ENCODE results near the gene SLC15A4. TPM values are rescaled to one million over a fixed set of nuclear protein-coding genes. Genes with fewer than 3 reads are reported as not detected.

SLC15A4 gene
- total RNA-seq, 1 experiment from 2014 or later, result 20.6 TPM

DNA sequence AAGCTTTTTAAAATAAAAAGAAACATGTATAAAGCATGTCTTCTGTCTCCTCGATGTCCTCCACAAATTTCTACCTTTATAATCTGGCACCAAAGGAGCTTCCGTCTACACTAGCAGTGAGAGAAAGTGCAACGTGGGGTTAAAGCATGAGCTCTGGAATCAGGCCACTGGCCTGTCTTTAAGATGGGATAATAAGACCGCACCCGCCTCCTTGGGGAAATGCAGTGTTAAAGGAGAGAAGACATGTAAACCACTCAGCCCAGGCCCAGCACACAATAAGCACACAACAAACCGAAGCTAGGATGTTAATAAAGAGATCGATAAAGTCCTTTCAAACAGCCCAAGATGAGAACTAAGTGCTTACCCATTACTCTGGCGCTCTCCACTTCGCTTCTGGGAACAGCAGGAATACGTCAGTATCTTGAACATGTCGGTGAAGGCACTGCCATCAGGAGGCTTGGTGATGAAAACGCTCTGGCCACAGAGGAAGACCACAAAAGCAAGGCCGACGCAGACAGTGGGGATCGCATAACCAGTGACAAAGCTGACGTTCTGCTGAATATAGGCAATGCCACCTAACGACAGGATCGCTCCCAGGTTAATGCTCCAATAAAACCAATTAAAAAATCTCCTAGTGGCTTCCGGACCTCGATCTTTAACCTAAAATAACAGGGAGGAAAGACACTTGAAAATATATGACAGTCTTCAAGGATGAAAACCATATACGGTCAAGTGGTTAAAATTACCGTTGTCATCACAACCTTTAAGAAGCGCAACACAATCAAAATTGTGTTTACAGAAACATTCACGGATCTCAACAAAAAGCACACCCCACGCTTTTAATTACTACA is 9.1 kb downstream of the SLC15A4 start:
- Histone ChIP-seq H3K4me2 (ENCODE audit: low read length) (no peak overlapping the region), H3K4me3 (replicated peaks in 1 of 2; ENCODE audit: low read depth in 1 of 2, low read length in 2 of 2) (no peak overlapping the region), H3K9me2 (ENCODE audit: insufficient read depth) (no peaks in the 10 kb centered on the region), H3K27me3 (ENCODE audit: insufficient read depth, low read length) (no peaks in the 10 kb centered on the region), H3K9me3 (ENCODE audit: control insufficient read depth in 1 of 2, insufficient read depth in 1 of 2, low read depth in 1 of 2, low read length in 2 of 2) (no peaks in the 10 kb centered on the region), H3K27ac (ENCODE audit: low read depth, low read length) (no peak overlapping the region), H3K36me3 (ENCODE audit: control insufficient read depth in 1 of 2, insufficient read depth in 2 of 2, low read length in 2 of 2) (peaks cover 5 to 10% of the 10 kb centered on the region in 2 experiments; a peak in 2 of 4 replicates), H4K20me1 (ENCODE audit: insufficient read depth) (no peaks in the 10 kb centered on the region), H3K9ac (ENCODE audit: low read length) (no peak overlapping the region), H2AFZ (ENCODE audit: low read depth, low read length, poor library complexity, severe bottlenecking) (no peak overlapping the region), H3K79me2 (ENCODE audit: insufficient read depth, low read length) (peaks cover 98% of the 10 kb centered on the region), H3K4me1 (ENCODE audit: control insufficient read depth in 1 of 2, insufficient read depth in 2 of 2, low read length in 2 of 2) (no peaks in the 10 kb centered on the region)
- no TSS peak for BruUV-seq (replicated peaks)
- intact Hi-C loops (cut with micrococcal nuclease), result no loop called here
- TF ChIP-seq ELF1 (IDR thresholded peaks at IDR 0.05; ENCODE audit: borderline replicate concordance, low read depth), result no peak
- TF ChIP-seq POLR2A (IDR thresholded peaks at IDR 0.05; ENCODE audit: borderline replicate concordance, extremely low read depth, insufficient read depth, insufficient read length), result no peak
- no peak for TF ChIP-seq SRF (IDR thresholded peaks at IDR 0.05; ENCODE audit: low read depth)
- ChIA-PET POLR2A (no interaction called here), CTCF (no interaction called here), RAD21 (ENCODE audit: low non-redundant PET in 1 of 2, low total read pairs in 2 of 2, uncharacterized antibody in 2 of 2, unreplicated experiment in 2 of 2) (no interaction called here)
- ATAC-seq (no peak), DNase-seq (ENCODE audit: low read depth, low spot score) (no peak)

DNA sequence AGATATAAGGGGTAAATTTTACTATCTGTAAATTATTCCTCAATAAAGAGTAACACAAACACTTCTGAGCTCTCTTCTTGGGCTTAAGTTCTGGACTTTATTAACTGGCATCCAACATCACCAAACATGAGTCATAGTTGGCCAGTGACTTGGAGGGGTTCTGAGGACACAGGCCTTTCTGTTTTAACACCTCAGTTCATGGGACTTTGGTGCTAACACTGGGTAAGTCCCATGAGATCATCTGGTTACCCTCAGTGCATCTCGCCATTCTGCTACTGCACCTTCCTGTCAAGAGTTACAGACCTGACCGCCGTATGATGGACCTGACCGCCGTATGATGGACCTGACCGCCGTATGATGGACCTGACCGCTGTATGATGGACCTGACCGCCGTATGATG is 9.9 kb downstream of the SLC15A4 start:
- DNase-seq (ENCODE audit: low read depth, low spot score) (no peak), ATAC-seq (no peak)
- Histone ChIP-seq H3K36me3 (ENCODE audit: control insufficient read depth in 1 of 2, insufficient read depth in 2 of 2, low read length in 2 of 2) (peaks cover 5 to 10% of the 10 kb centered on the region in 2 experiments; a peak in 2 of 4 replicates), H3K9me3 (ENCODE audit: control insufficient read depth in 1 of 2, insufficient read depth in 1 of 2, low read depth in 1 of 2, low read length in 2 of 2) (no peaks in the 10 kb centered on the region), H3K4me2 (ENCODE audit: low read length) (no peak overlapping the region), H2AFZ (ENCODE audit: low read depth, low read length, poor library complexity, severe bottlenecking) (no peak overlapping the region), H3K27me3 (ENCODE audit: insufficient read depth, low read length) (no peaks in the 10 kb centered on the region), H3K4me1 (ENCODE audit: control insufficient read depth in 1 of 2, insufficient read depth in 2 of 2, low read length in 2 of 2) (no peaks in the 10 kb centered on the region), H3K27ac (ENCODE audit: low read depth, low read length) (no peak overlapping the region), H4K20me1 (ENCODE audit: insufficient read depth) (no peaks in the 10 kb centered on the region), H3K9me2 (ENCODE audit: insufficient read depth) (no peaks in the 10 kb centered on the region), H3K4me3 (replicated peaks in 1 of 2; ENCODE audit: low read depth in 1 of 2, low read length in 2 of 2) (no peak overlapping the region), H3K9ac (ENCODE audit: low read length) (no peak overlapping the region), H3K79me2 (ENCODE audit: insufficient read depth, low read length) (peaks cover 98% of the 10 kb centered on the region)
- no TSS peak for BruUV-seq (replicated peaks)
- ChIA-PET POLR2A (no interaction called here), CTCF (no interaction called here), RAD21 (ENCODE audit: low non-redundant PET in 1 of 2, low total read pairs in 2 of 2, uncharacterized antibody in 2 of 2, unreplicated experiment in 2 of 2) (no interaction called here)
- intact Hi-C loops (cut with micrococcal nuclease), result no loop called here
- TF ChIP-seq POLR2AphosphoS5 (IDR thresholded peaks at IDR 0.05; ENCODE audit: low read depth, low read length) (no peak), CBX3 (IDR thresholded peaks at IDR 0.05; ENCODE audit: low read depth) (no peak), SRF (IDR thresholded peaks at IDR 0.05; ENCODE audit: low read depth) (no peak), SP1 (IDR thresholded peaks at IDR 0.05; ENCODE audit: low read depth) (no peak), ELF1 (IDR thresholded peaks at IDR 0.05; ENCODE audit: borderline replicate concordance, low read depth) (no peak), YY1 (IDR thresholded peaks at IDR 0.05; ENCODE audit: extremely low read depth, insufficient replicate concordance, low read depth, low read length) (no peak), EZH2phosphoT487 (IDR thresholded peaks at IDR 0.05; ENCODE audit: borderline replicate concordance) (no peak), EGR1 (IDR thresholded peaks at IDR 0.05; ENCODE audit: low read depth) (no peak), JUND (IDR thresholded peaks at IDR 0.05) (no peak), FOSL1 (IDR thresholded peaks at IDR 0.05; ENCODE audit: low read depth) (no peak)
- TF ChIP-seq, protein P1, sequence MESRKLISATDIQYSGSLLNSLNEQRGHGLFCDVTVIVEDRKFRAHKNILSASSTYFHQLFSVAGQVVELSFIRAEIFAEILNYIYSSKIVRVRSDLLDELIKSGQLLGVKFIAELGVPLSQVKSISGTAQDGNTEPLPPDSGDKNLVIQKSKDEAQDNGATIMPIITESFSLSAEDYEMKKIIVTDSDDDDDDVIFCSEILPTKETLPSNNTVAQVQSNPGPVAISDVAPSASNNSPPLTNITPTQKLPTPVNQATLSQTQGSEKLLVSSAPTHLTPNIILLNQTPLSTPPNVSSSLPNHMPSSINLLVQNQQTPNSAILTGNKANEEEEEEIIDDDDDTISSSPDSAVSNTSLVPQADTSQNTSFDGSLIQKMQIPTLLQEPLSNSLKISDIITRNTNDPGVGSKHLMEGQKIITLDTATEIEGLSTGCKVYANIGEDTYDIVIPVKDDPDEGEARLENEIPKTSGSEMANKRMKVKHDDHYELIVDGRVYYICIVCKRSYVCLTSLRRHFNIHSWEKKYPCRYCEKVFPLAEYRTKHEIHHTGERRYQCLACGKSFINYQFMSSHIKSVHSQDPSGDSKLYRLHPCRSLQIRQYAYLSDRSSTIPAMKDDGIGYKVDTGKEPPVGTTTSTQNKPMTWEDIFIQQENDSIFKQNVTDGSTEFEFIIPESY (IDR thresholded peaks at IDR 0.05; ENCODE audit: extremely low read depth, insufficient replicate concordance, low read length), result no peak
- TF ChIP-seq, protein P2, sequence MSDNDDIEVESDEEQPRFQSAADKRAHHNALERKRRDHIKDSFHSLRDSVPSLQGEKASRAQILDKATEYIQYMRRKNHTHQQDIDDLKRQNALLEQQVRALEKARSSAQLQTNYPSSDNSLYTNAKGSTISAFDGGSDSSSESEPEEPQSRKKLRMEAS (IDR thresholded peaks at IDR 0.05), result no peak
- TF ChIP-seq, protein P3, sequence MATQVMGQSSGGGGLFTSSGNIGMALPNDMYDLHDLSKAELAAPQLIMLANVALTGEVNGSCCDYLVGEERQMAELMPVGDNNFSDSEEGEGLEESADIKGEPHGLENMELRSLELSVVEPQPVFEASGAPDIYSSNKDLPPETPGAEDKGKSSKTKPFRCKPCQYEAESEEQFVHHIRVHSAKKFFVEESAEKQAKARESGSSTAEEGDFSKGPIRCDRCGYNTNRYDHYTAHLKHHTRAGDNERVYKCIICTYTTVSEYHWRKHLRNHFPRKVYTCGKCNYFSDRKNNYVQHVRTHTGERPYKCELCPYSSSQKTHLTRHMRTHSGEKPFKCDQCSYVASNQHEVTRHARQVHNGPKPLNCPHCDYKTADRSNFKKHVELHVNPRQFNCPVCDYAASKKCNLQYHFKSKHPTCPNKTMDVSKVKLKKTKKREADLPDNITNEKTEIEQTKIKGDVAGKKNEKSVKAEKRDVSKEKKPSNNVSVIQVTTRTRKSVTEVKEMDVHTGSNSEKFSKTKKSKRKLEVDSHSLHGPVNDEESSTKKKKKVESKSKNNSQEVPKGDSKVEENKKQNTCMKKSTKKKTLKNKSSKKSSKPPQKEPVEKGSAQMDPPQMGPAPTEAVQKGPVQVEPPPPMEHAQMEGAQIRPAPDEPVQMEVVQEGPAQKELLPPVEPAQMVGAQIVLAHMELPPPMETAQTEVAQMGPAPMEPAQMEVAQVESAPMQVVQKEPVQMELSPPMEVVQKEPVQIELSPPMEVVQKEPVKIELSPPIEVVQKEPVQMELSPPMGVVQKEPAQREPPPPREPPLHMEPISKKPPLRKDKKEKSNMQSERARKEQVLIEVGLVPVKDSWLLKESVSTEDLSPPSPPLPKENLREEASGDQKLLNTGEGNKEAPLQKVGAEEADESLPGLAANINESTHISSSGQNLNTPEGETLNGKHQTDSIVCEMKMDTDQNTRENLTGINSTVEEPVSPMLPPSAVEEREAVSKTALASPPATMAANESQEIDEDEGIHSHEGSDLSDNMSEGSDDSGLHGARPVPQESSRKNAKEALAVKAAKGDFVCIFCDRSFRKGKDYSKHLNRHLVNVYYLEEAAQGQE (IDR thresholded peaks at IDR 0.05; ENCODE audit: low read depth), result no peak
